ENCODE data around the gene SAMD1. TPM values are rescaled to one million over a fixed set of nuclear protein-coding genes. Genes with fewer than 3 reads are reported as not detected.

SAMD1 gene
- total and polyA plus RNA-seq, 11 donors, result 26.7 to 62.6 (median 38.3) TPM

DNA sequence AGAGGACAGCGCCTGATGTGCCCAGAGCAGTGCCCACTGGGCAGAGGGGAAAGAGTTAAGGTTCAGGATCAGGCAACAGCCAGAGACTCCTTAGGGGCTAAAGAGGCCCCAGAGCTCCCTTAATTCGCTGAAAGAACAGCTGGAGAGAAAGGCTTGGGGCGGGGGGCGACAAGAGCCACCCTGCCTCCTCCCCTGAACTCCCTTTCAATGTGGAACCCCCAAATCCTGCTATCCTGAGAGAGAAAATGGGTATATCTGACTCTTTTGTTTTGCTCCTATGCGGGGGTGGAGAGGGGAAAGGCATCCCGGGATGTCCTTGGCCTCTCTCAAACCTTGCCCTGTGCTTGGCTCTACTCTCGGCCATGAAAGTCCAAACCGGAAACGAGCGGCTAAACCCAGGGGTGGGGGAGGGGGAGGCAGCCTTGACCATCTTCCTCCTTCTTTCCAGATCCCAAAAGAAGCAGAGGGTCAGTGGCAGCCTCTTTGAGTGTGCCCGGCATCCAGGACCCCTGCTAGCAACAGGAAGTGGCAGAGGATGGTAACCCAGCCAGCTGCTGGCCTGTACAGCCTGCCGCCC lies 22.3 kb upstream of the SAMD1 start:
- H3K4me1 ChIP-seq, result peaks cover 35 to 83% (median 65%) of the 10 kb centered on the region in 12 donors
- TF ChIP-seq POLR2A (IDR thresholded peaks at IDR 0.05) (no peak), CTCF (IDR thresholded peaks at IDR 0.05) (no peak)
- no peaks in the 10 kb centered on the region for H3K9me3 ChIP-seq
- WGBS, 4 donors, result 13 to 25% (median 17%) methylated on average over 8 to 12 of the region's 12 CpGs
- peak overlapping the region; percentile 80 to 98 (median 96) for H3K27ac ChIP-seq
- no peaks in the 10 kb centered on the region for H3K27me3 ChIP-seq
- DNase-seq (peak; percentile 67 to 74 (median 72)), ATAC-seq (peak in 2 of 4 donors; percentile 19 to 46)
- peaks cover 0 to 14% (median 0%) of the 10 kb centered on the region in 9 donors for H3K36me3 ChIP-seq
- intact Hi-C loops (cut with DNase I), result loop anchor here in 1 of 10 donors (2.0 kb wide), 1 partner anchor 20 kb away; no protein-coding TSS in a partner anchor
- H3K4me3 ChIP-seq, result peak overlapping the region in 11 of 12 donors; percentile 16 to 50 (median 38)

DNA sequence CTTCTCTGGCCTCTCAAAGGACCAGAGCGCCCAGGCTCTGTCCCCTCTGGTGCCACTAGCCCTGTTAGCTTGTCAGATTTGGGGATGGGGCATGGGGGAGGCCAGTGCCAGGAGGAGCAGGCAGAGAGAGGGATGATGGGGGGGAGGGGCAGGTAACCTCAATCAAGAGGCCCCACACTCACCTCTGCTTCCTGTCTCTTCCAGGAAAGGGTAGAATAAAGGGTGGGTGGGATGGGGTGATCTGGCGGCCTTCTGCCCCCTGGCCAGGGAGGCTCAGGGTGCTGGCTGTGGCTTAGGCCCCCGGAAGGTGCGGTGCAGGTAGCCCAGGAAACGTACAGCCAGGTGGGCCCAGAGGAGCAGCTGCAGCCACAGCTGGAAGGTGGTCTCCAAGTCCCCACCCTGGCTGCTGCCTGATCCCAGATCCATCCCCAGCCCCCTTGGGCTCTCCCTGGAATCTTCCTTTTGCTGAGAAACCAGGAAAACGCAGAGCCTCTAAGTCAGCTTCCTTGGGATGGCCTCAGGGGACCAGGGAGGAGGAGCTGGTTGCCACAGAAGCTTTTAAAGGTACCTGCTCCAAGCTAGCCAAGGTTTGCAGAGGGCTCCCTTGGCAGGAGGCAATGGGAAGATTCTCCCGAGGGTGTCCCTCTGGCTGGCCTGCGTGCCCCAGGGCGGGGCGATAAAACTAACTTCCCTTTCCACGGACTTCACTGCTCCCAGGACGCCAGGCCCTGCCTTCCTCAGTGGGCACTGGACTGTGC lies 21.7 kb upstream of the SAMD1 start:
- intact Hi-C loops (cut with DNase I), result loop anchor here in 1 of 10 donors (2.0 kb wide), 1 partner anchor 19 kb away; no protein-coding TSS in a partner anchor
- WGBS, 4 donors, result 33 to 47% (median 38%) methylated on average over 9 to 12 of the region's 12 CpGs

GRCh38 chr19:14111486-14111885 lies 20.9 kb upstream of the SAMD1 start:
- H3K9me3 ChIP-seq, result no peaks in the 10 kb centered on the region
- DNase-seq (no peak), ATAC-seq (no peak)
- H3K4me3 ChIP-seq, result no peak overlapping the region
- TF ChIP-seq POLR2A (IDR thresholded peaks at IDR 0.05), result no peak
- no peak for TF ChIP-seq CTCF (IDR thresholded peaks at IDR 0.05)
- peaks cover 0 to 28% (median 3%) of the 10 kb centered on the region in 9 donors for H3K36me3 ChIP-seq
- intact Hi-C loops (cut with DNase I), result no loop called here
- H3K27ac ChIP-seq, result peak overlapping the region in 11 of 12 donors; percentile 32 to 98 (median 94)
- 64 to 77% (median 74%) methylated on average over 1 of the region's 1 CpG for WGBS, 4 donors
- H3K27me3 ChIP-seq, result no peaks in the 10 kb centered on the region
- H3K4me1 ChIP-seq, result peaks cover 33 to 93% (median 68%) of the 10 kb centered on the region in 12 donors

More for the DNA sequence above, 21.7 kb upstream of the SAMD1 start:
- no peaks in the 10 kb centered on the region for H3K27me3 ChIP-seq
- H3K27ac ChIP-seq, result peak overlapping the region; percentile 80 to 98 (median 96)
- peaks cover 35 to 89% (median 69%) of the 10 kb centered on the region in 12 donors for H3K4me1 ChIP-seq
- no peaks in the 10 kb centered on the region for H3K9me3 ChIP-seq
- DNase-seq (peak in 4 of 5 donors; percentile 47 to 73 (median 60)), ATAC-seq (peak in 1 of 4 donors; percentile 10)
- TF ChIP-seq CTCF (IDR thresholded peaks at IDR 0.05) (no peak), POLR2A (IDR thresholded peaks at IDR 0.05) (no peak)
- H3K4me3 ChIP-seq, result peak overlapping the region in 11 of 12 donors; percentile 16 to 50 (median 38)
- H3K36me3 ChIP-seq, result peaks cover 0 to 20% (median 0%) of the 10 kb centered on the region in 9 donors

DNA sequence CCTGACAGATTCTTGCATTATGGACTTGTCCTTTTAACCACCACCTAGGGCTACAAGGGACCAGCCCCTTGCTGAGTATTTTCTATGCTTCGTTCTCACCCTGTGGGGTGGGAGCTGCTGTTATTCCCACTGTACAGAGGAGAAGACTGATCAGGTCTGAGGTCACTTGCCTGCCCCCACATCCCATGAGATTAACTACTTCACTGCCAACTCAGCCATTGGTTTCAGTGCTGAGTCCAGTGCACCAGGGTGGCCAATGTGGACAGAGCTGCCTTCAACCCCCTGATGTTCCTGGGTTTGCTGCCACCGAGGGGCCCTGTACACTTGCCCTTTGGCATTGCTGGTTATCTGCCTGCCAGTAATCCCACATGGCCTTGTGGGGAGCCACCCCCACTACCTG lies 20.1 kb upstream of the SAMD1 start:
- Histone ChIP-seq H3K4me3 (no peak overlapping the region), H3K36me3 (peaks cover 0 to 36% (median 11%) of the 10 kb centered on the region in 9 donors), H3K27me3 (no peaks in the 10 kb centered on the region), H3K9me3 (no peaks in the 10 kb centered on the region), H3K4me1 (peaks cover 24 to 91% (median 60%) of the 10 kb centered on the region in 12 donors), H3K27ac (peak overlapping the region in 9 of 12 donors; percentile 32 to 97 (median 47))
- WGBS, 4 donors, result 42 to 58% (median 49%) methylated on average over 2 of the region's 2 CpGs
- ATAC-seq (no peak), DNase-seq (peak in 1 of 5 donors; percentile 20)
- TF ChIP-seq CTCF (IDR thresholded peaks at IDR 0.05) (no peak), POLR2A (IDR thresholded peaks at IDR 0.05) (no peak)
- intact Hi-C loops (cut with DNase I), result no loop called here
